ENCODE measurements around the gene PKD2.

DNA sequence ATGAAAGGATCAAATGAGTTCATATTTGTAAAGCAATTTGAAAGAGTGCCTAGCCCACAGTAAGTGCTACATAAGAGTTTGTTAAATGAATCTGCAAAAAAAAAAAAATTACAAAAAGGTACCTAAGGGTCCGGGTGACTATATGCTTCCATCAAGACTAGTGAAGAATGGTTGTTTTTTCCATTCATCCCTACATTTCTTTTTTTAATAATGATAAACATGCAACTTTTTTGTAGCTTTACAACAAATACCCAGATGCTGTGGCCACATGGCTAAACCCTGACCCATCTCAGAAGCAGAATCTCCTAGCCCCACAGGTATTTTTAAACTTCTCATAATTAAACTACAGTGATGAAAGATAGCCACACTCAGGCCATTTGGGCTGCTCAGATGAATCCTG lies 27.6 kb upstream of the PKD2 start:
- no peak for TF ChIP-seq POLR2A (IDR thresholded peaks at IDR 0.05; ENCODE audit: low read length)
- no peak for TF ChIP-seq GATA1 (IDR thresholded peaks at IDR 0.05; ENCODE audit: low read depth, low read length)

All from erythroblast (primary cell).